Measurements from ENCODE around the gene VENTX.

VENTX gene

GRCh38 chr10:133202778-133203651 is 34.6 kb upstream of the VENTX start:
- no peak for DNase-seq

- DNase-seq: no peak
Observed at GRCh38 chr10:133203652-133204195, 33.9 kb upstream of the VENTX start.

GRCh38 chr10:133204226-133205015 is 33.2 kb upstream of the VENTX start:
- DNase-seq: no peak

- DNase-seq: no peak
Observed at GRCh38 chr10:133205146-133205545, 32.5 kb upstream of the VENTX start.

- no peak for DNase-seq
Observed at GRCh38 chr10:133206356-133207040, 31.2 kb upstream of the VENTX start.

- DNase-seq: no peak
Observed at GRCh38 chr10:133207041-133207600, 30.5 kb upstream of the VENTX start.

GRCh38 chr10:133207627-133208026 is 30.0 kb upstream of the VENTX start:
- DNase-seq: no peak

GRCh38 chr10:133208466-133208865 is 29.2 kb upstream of the VENTX start:
- no peak for DNase-seq

GRCh38 chr10:133209117-133209516 is 28.5 kb upstream of the VENTX start:
- DNase-seq: no peak

- no peak for DNase-seq
Observed at GRCh38 chr10:133209641-133210040, 28.0 kb upstream of the VENTX start.

GRCh38 chr10:133210398-133211140 is 27.1 kb upstream of the VENTX start:
- no peak for DNase-seq

GRCh38 chr10:133211141-133211830 is 26.4 kb upstream of the VENTX start:
- no peak for DNase-seq

- no peak for DNase-seq
Observed at GRCh38 chr10:133211959-133212852, 25.4 kb upstream of the VENTX start.

GRCh38 chr10:133212853-133213494 is 24.7 kb upstream of the VENTX start:
- no peak for DNase-seq

- DNase-seq: no peak
Observed at GRCh38 chr10:133213641-133214467, 23.8 kb upstream of the VENTX start.

GRCh38 chr10:133214468-133215410 is 22.9 kb upstream of the VENTX start:
- DNase-seq: no peak

GRCh38 chr10:133215586-133215985 is 22.1 kb upstream of the VENTX start:
- no peak for DNase-seq

GRCh38 chr10:133216776-133217175 is 20.9 kb upstream of the VENTX start:
- DNase-seq: no peak

All from eye (tissue), 1 donor.